ENCODE results near the gene GPR15.
A peak's percentile ranks its signal among the peaks of the same experiment; 100 is the strongest.

GPR15 gene

DNA sequence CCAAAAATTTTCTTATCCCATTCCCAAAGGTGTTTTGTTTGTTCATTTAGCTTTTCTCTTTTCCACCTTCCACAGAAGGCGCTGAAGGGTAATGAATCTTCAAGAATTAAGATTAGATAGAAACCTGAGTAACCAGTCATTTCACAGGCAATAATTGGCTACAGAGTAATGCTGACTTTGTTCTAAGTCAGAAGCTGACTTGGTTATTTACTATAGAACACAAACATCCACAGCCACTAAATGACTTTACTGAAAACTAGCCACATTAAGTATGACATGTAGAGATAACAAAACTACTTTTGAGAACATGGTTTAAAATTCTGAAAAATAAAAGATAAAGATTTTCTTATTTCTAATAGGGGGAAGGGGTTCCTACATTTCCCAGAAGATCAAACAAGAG lies 16.8 kb upstream of the GPR15 start:
- TF ChIP-seq, protein P1, sequence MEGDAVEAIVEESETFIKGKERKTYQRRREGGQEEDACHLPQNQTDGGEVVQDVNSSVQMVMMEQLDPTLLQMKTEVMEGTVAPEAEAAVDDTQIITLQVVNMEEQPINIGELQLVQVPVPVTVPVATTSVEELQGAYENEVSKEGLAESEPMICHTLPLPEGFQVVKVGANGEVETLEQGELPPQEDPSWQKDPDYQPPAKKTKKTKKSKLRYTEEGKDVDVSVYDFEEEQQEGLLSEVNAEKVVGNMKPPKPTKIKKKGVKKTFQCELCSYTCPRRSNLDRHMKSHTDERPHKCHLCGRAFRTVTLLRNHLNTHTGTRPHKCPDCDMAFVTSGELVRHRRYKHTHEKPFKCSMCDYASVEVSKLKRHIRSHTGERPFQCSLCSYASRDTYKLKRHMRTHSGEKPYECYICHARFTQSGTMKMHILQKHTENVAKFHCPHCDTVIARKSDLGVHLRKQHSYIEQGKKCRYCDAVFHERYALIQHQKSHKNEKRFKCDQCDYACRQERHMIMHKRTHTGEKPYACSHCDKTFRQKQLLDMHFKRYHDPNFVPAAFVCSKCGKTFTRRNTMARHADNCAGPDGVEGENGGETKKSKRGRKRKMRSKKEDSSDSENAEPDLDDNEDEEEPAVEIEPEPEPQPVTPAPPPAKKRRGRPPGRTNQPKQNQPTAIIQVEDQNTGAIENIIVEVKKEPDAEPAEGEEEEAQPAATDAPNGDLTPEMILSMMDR (IDR thresholded peaks at IDR 0.05; ENCODE audit: low read depth, low read length) = no peak
- no peak for TF ChIP-seq EZH2phosphoT487 (IDR thresholded peaks at IDR 0.05; ENCODE audit: low read depth)
- Histone ChIP-seq H3K4me3 (ENCODE audit: low read length) (no peak overlapping the region), H3K79me2 (ENCODE audit: low read length) (no peaks in the 10 kb centered on the region), H3K27ac (ENCODE audit: low read length) (no peak overlapping the region), H3K27me3 (ENCODE audit: low read depth, low read length) (no peaks in the 10 kb centered on the region), H3K4me2 (ENCODE audit: low read length) (no peak overlapping the region), H2AFZ (ENCODE audit: low read depth, low read length) (no peak overlapping the region), H3K4me1 (ENCODE audit: low read length) (no peaks in the 10 kb centered on the region), H3K9me3 (ENCODE audit: insufficient read depth, low read length) (no peaks in the 10 kb centered on the region), H3K36me3 (replicated peaks; ENCODE audit: low read depth, low read length) (peaks cover 35% of the 10 kb centered on the region), H4K20me1 (ENCODE audit: insufficient read depth, low read length) (peaks cover 4% of the 10 kb centered on the region; the same call in 1 of the 2 replicates), H3K9ac (ENCODE audit: low read length) (no peak overlapping the region)

- peaks cover 7% of the 10 kb centered on the region; the same call in 1 of the 2 replicates for H4K20me1 ChIP-seq (ENCODE audit: insufficient read depth, low read length)
- TF ChIP-seq EZH2phosphoT487 (IDR thresholded peaks at IDR 0.05; ENCODE audit: low read depth) = no peak
- TF ChIP-seq, protein P1 (IDR thresholded peaks at IDR 0.05; ENCODE audit: low read depth, low read length) = no peak
- no peak overlapping the region for H3K27ac ChIP-seq (ENCODE audit: low read length)
- no peak overlapping the region for H2AFZ ChIP-seq (ENCODE audit: low read depth, low read length)
- no peak overlapping the region for H3K4me2 ChIP-seq (ENCODE audit: low read length)
- H3K4me3 ChIP-seq (ENCODE audit: low read length) = no peak overlapping the region
- peaks cover 45% of the 10 kb centered on the region for H3K36me3 ChIP-seq (replicated peaks; ENCODE audit: low read depth, low read length)
- peaks cover 10% of the 10 kb centered on the region for H3K4me1 ChIP-seq (ENCODE audit: low read length)
- H3K9me3 ChIP-seq (ENCODE audit: insufficient read depth, low read length) = no peaks in the 10 kb centered on the region
- no peak overlapping the region for H3K9ac ChIP-seq (ENCODE audit: low read length)
- H3K79me2 ChIP-seq (ENCODE audit: low read length) = peaks cover 21% of the 10 kb centered on the region
- no peaks in the 10 kb centered on the region for H3K27me3 ChIP-seq (ENCODE audit: low read depth, low read length)
These were observed 13.0 kb upstream of the GPR15 start for GRCh38 chr3:98518816-98519215.

- no peak for TF ChIP-seq EZH2phosphoT487 (IDR thresholded peaks at IDR 0.05; ENCODE audit: low read depth)
- TF ChIP-seq, protein P1 (IDR thresholded peaks at IDR 0.05; ENCODE audit: low read depth, low read length) = no peak
- H2AFZ ChIP-seq (ENCODE audit: low read depth, low read length) = no peak overlapping the region
- peaks cover 10% of the 10 kb centered on the region for H3K4me1 ChIP-seq (ENCODE audit: low read length)
- H3K4me2 ChIP-seq (ENCODE audit: low read length) = no peak overlapping the region
- H3K36me3 ChIP-seq (replicated peaks; ENCODE audit: low read depth, low read length) = peaks cover 45% of the 10 kb centered on the region
- no peak overlapping the region for H3K9ac ChIP-seq (ENCODE audit: low read length)
- no peak overlapping the region for H3K4me3 ChIP-seq (ENCODE audit: low read length)
- H4K20me1 ChIP-seq (ENCODE audit: insufficient read depth, low read length) = peaks cover 7% of the 10 kb centered on the region; the same call in 1 of the 2 replicates
- H3K9me3 ChIP-seq (ENCODE audit: insufficient read depth, low read length) = no peaks in the 10 kb centered on the region
- H3K27ac ChIP-seq (ENCODE audit: low read length) = no peak overlapping the region
- peaks cover 21% of the 10 kb centered on the region for H3K79me2 ChIP-seq (ENCODE audit: low read length)
- H3K27me3 ChIP-seq (ENCODE audit: low read depth, low read length) = no peaks in the 10 kb centered on the region
These were observed 12.4 kb upstream of the GPR15 start for GRCh38 chr3:98519351-98519750.

- H3K36me3 ChIP-seq (replicated peaks; ENCODE audit: low read depth, low read length) = peaks cover 29% of the 10 kb centered on the region
- peaks cover 10% of the 10 kb centered on the region for H3K4me1 ChIP-seq (ENCODE audit: low read length)
- peak overlapping the region; percentile 93 for H3K9ac ChIP-seq (ENCODE audit: low read length)
- peaks cover 7% of the 10 kb centered on the region; the same call in 1 of the 2 replicates for H4K20me1 ChIP-seq (ENCODE audit: insufficient read depth, low read length)
- H3K27me3 ChIP-seq (ENCODE audit: low read depth, low read length) = peaks cover 4% of the 10 kb centered on the region; the same call in 1 of the 2 replicates
- peak overlapping the region; percentile 64; the same call in 1 of the 2 replicates for H2AFZ ChIP-seq (ENCODE audit: low read depth, low read length)
- H3K4me2 ChIP-seq (ENCODE audit: low read length) = peak overlapping the region; percentile 88
- peak overlapping the region; percentile 37 for H3K27ac ChIP-seq (ENCODE audit: low read length)
- no peaks in the 10 kb centered on the region for H3K9me3 ChIP-seq (ENCODE audit: insufficient read depth, low read length)
- TF ChIP-seq EZH2phosphoT487 (IDR thresholded peaks at IDR 0.05; ENCODE audit: low read depth) = no peak
- TF ChIP-seq, protein P1 (IDR thresholded peaks at IDR 0.05; ENCODE audit: low read depth, low read length) = no peak
- H3K4me3 ChIP-seq (ENCODE audit: low read length) = peak overlapping the region; percentile 98
- peaks cover 21% of the 10 kb centered on the region for H3K79me2 ChIP-seq (ENCODE audit: low read length)
These were observed 9.8 kb upstream of the GPR15 start for GRCh38 chr3:98521897-98522543.

Data from OCI-LY3 (cell line).